Esophagus muscularis mucosa (tissue), 3 donors: ENCODE results near the gene ZSWIM5.

ENCODE experiments used
- POLR2A ChIP-seq: fragments of 450-650 bp; IDR thresholded peaks from one replicate; pipeline ENCODE4 v1.6.1; 2017; ENCODE audit warnings: antibody characterized with exemption, moderate library complexity, mild to moderate bottlenecking, low read depth
- TF ChIP-seq, protein P1 (sequence below), 3 experiments: fragments of 200-600 bp in 2 of 3; fragments of 450-650 bp in 1 of 3; sonication (generic) in 2 of 3; IDR thresholded peaks; one replicate each; pipeline ENCODE4 v1.5.1; 2017 to 2019; ENCODE audit warnings: antibody characterized with exemption in 3 of 3, mild to moderate bottlenecking in 2 of 3, moderate library complexity in 1 of 3

DNA sequence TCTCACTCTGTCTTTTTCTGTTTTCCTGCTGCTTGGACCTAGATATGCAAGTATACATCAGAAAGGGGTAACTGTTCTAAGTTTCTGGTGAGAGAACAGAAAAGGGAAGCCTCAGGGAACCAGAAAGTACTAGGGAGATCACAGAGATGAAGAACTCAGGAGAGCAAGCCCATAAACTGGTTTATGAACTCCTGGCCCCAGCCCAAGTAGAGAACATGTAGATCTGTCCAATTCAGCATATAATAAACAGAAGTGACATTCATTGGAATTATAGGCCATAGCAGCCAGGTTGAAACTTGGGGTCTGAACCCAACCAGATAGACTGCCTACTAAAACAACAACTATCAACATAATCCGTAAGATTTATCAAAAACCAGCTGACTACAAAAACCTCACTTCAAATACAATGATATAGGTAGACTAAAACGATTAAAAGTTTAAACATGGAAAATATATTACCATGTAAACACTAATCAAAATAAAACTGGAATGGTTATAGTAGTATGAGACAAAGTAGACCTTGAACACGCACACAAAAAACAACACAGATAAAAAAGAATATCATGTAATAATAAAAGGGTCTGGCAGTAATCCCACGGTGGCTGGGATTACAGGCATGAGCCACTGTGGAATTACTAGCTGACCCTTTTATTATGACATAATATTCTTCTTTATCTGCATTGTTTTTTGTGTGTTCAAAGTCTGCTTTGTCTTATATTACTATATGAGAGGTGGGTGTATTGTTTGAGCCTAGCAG, 65.0 kb downstream of the ZSWIM5 start:
- TF ChIP-seq POLR2A: no peak
- TF ChIP-seq, protein P1, sequence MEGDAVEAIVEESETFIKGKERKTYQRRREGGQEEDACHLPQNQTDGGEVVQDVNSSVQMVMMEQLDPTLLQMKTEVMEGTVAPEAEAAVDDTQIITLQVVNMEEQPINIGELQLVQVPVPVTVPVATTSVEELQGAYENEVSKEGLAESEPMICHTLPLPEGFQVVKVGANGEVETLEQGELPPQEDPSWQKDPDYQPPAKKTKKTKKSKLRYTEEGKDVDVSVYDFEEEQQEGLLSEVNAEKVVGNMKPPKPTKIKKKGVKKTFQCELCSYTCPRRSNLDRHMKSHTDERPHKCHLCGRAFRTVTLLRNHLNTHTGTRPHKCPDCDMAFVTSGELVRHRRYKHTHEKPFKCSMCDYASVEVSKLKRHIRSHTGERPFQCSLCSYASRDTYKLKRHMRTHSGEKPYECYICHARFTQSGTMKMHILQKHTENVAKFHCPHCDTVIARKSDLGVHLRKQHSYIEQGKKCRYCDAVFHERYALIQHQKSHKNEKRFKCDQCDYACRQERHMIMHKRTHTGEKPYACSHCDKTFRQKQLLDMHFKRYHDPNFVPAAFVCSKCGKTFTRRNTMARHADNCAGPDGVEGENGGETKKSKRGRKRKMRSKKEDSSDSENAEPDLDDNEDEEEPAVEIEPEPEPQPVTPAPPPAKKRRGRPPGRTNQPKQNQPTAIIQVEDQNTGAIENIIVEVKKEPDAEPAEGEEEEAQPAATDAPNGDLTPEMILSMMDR (IDR thresholded peaks at IDR 0.05): no peak
